GM19463 (cell line): ENCODE data around the gene ITGA4.

Source experiments
- ATAC-seq: cut with Tn5 transposase; IDR thresholded peaks from one replicate; pipeline ENCODE4 v1.9.1; 2021; ENCODE audit warnings: mild to moderate bottlenecking, moderate library complexity; ENCODE audit not compliant: unreplicated experiment

Gene ITGA4

GRCh38 chr2:181499231-181499630 is 42.0 kb downstream of the ITGA4 start:
- no peak for ATAC-seq

- ATAC-seq = no peak
Observed at GRCh38 chr2:181500201-181500600, 43.0 kb downstream of the ITGA4 start.

- ATAC-seq = no peak
Observed at GRCh38 chr2:181515719-181516118, 58.5 kb downstream of the ITGA4 start.

GRCh38 chr2:181516992-181517391 is 59.8 kb downstream of the ITGA4 start:
- no peak for ATAC-seq

GRCh38 chr2:181517685-181518301 is 60.6 kb downstream of the ITGA4 start:
- ATAC-seq = no peak

GRCh38 chr2:181520253-181520652 is 63.1 kb downstream of the ITGA4 start:
- ATAC-seq = no peak

GRCh38 chr2:181523756-181524155 is 66.6 kb downstream of the ITGA4 start:
- no peak for ATAC-seq

GRCh38 chr2:181526014-181526413 is 68.8 kb downstream of the ITGA4 start:
- ATAC-seq = no peak

- no peak for ATAC-seq
Observed at GRCh38 chr2:181527058-181527457, 69.9 kb downstream of the ITGA4 start.

GRCh38 chr2:181528441-181528840 is 71.3 kb downstream of the ITGA4 start:
- no peak for ATAC-seq

GRCh38 chr2:181536730-181537129 is 79.5 kb downstream of the ITGA4 start:
- no peak for ATAC-seq

- ATAC-seq = no peak
Observed at GRCh38 chr2:181540421-181540820, 83.2 kb downstream of the ITGA4 start.

- no peak for ATAC-seq
Observed at GRCh38 chr2:181542170-181542569, 85.0 kb downstream of the ITGA4 start.

- no peak for ATAC-seq
Observed at GRCh38 chr2:181546086-181546485, 88.9 kb downstream of the ITGA4 start.

GRCh38 chr2:181552808-181553207 is 95.6 kb downstream of the ITGA4 start:
- no peak for ATAC-seq

- ATAC-seq = no peak
Observed at GRCh38 chr2:181553244-181553643, 96.1 kb downstream of the ITGA4 start.

- no peak for ATAC-seq
Observed at GRCh38 chr2:181554061-181554830, 97.1 kb downstream of the ITGA4 start.

- ATAC-seq = no peak
Observed at GRCh38 chr2:181558371-181558770, 101.2 kb downstream of the ITGA4 start.

- ATAC-seq = peak; percentile 67
Observed at GRCh38 chr2:181563101-181563692, 106.0 kb downstream of the ITGA4 start.

GRCh38 chr2:181566334-181567032 is 109.3 kb downstream of the ITGA4 start:
- ATAC-seq = no peak

- no peak for ATAC-seq
Observed at GRCh38 chr2:181570059-181570458, 112.9 kb downstream of the ITGA4 start.
